ENCODE results near the gene FAM171A2.

FAM171A2 gene

GRCh38 chr17:44310609-44311376, 52.9 kb downstream of the FAM171A2 start:
- in situ Hi-C loops (cut with MboI; ENCODE audit: low sequenced_read_pairs) = no loop called here
- Histone ChIP-seq H3K36me3 (replicated peaks) (no peaks in the 10 kb centered on the region), H3K9me3 (no peaks in the 10 kb centered on the region), H3K27me3 (ENCODE audit: low read depth) (peaks cover 19% of the 10 kb centered on the region), H3K4me1 (no peaks in the 10 kb centered on the region), H3K4me3 (no peak overlapping the region)
- no peak for DNase-seq (ENCODE audit: low spot score in 2 of 2)

DNA sequence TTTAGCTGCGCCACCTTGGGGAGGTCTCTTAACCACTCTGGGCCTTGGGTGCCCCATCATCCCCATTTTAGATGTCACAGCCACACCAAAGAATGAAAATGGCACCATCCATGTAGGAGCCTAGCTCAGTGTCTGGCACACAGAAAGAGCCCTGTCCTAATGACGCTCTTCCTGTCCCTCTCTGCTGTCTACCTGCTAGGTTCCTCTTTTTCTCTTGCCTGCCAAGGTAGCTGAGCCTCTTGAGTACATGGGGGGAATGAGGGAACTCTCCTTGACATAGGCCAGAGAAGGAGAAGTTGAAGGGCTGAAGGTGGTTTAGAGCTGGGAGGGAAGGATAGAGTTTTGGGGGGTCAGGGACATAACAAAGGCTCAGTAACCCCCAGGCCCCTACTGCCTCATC, 53.5 kb downstream of the FAM171A2 start:
- DNase-seq (ENCODE audit: low spot score in 2 of 2) = no peak
- in situ Hi-C loops (cut with MboI; ENCODE audit: low sequenced_read_pairs) = no loop called here
- Histone ChIP-seq H3K4me1 (no peaks in the 10 kb centered on the region), H3K4me3 (no peak overlapping the region), H3K36me3 (replicated peaks) (no peaks in the 10 kb centered on the region), H3K27me3 (ENCODE audit: low read depth) (peaks cover 14% of the 10 kb centered on the region), H3K9me3 (no peaks in the 10 kb centered on the region)

DNA sequence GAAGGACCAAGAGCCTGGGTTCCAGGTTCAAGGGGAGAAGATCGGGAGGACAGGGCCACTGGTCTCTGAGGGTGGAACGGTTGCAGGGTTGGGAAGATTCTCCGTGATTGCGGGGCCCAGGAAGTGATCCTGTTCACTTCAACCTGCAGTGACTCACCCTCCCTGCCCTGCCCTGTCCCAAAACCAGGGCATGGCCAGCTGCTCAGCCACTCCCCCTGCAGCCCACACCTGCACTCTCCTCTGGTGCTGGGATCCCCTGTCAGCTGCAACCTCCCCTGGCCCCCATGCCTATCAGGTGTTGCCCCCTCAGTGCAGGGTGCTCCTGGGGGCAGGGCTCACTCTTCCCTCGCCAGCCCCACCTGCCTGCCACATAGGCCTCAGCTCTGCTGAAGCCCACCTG, 54.2 kb downstream of the FAM171A2 start:
- Histone ChIP-seq H3K27me3 (ENCODE audit: low read depth) (peaks cover 9% of the 10 kb centered on the region), H3K4me3 (no peak overlapping the region), H3K9me3 (no peaks in the 10 kb centered on the region), H3K36me3 (replicated peaks) (no peaks in the 10 kb centered on the region), H3K4me1 (no peaks in the 10 kb centered on the region)
- no peak for DNase-seq (ENCODE audit: low spot score in 2 of 2)
- in situ Hi-C loops (cut with MboI; ENCODE audit: low sequenced_read_pairs) = no loop called here

GRCh38 chr17:44308865-44309264, 54.8 kb downstream of the FAM171A2 start:
- Histone ChIP-seq H3K9me3 (no peaks in the 10 kb centered on the region), H3K4me3 (no peak overlapping the region), H3K36me3 (replicated peaks) (no peaks in the 10 kb centered on the region), H3K4me1 (no peaks in the 10 kb centered on the region), H3K27me3 (ENCODE audit: low read depth) (peaks cover 3% of the 10 kb centered on the region; the same call in 1 of the 2 replicates)
- in situ Hi-C loops (cut with MboI; ENCODE audit: low sequenced_read_pairs) = no loop called here
- DNase-seq (ENCODE audit: low spot score in 2 of 2) = no peak

DNA sequence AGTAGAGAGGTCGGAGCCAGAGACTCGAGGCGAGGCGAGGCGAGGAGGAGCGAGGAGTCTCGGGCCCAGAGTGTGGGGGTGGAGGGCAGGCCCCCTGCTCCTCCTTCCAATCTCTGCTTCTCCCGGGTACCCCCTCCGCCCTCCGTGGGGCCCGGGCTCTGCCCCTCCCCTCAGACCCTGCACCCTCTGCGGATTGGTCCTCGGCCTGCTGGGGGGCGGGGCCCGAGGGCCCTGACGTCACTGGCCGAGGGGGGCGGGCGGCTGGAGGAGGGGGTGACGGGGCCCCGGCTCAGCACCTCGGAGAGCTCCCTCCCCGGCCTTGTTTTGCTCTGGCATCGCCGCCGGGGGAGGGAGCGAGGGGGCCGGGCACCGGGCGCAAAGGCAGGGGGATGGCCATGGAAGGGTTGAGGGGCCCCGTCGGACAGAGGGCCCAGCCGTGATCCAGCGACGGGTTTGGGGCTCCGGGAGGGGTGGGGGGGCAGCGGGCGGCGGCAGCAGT, 55.3 kb downstream of the FAM171A2 start, which contains the start of gene RUNDC3A:
RUNDC3A (plus strand) TSS at position 282 of the 499 bp plus-strand sequence. CDS start 232 bp downstream, outside the sequence.
- H3K27me3 ChIP-seq (ENCODE audit: low read depth) = peaks cover 3% of the 10 kb centered on the region; the same call in 1 of the 2 replicates
- DNase-seq (ENCODE audit: low spot score in 2 of 2) = peak; percentile 65 to 93
- no peaks in the 10 kb centered on the region for H3K4me1 ChIP-seq
- peak within 1 kb of the TSS; percentile 25 for H3K4me3 ChIP-seq
- H3K9me3 ChIP-seq = no peaks in the 10 kb centered on the region
- no peaks in the 10 kb centered on the region for H3K36me3 ChIP-seq (replicated peaks)
- in situ Hi-C loops (cut with MboI; ENCODE audit: low sequenced_read_pairs) = no loop called here

DNA sequence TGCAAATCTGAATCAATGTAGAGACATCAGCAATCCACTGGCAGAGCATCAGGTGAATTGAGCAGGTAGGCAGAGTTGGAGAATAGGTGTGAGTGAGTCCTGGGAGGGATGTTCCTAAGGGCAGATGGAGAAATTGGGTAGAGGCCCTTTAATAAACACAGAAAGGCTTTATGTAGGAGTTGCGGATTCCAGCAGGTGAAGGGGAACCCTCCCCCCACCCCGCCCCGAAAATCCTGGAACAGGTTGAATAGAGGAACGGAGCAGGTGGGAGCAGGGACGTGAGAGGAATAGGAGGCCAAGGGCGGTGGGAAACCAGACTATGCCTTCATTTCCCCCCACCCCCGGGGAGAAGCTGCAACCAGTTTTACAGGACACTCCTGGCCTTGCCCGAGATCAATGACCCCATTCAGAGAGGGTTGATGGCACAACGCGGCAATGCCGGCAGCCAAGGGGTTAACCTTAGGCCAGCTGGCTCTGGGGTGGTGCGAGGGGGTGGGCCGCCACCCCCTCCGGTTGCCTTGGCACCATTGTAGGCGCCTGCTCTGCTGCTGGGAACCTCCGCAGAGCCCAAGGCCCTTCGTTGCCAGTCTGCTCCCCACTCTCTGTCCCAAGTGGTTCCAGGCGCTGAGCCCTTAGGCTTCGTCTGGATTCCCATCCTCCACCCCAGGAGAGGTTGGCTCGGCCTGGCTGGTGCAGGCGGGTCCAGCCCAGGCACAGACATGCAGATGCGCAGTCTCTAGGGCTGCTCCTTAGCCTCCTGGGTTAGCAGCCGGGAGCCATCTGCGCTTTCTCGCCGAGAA, 56.1 kb downstream of the FAM171A2 start:
- Histone ChIP-seq H3K36me3 (replicated peaks) (no peaks in the 10 kb centered on the region), H3K27me3 (ENCODE audit: low read depth) (peaks cover 3% of the 10 kb centered on the region; the same call in 1 of the 2 replicates), H3K4me3 (no peak overlapping the region), H3K9me3 (no peaks in the 10 kb centered on the region), H3K4me1 (no peaks in the 10 kb centered on the region)
- DNase-seq (ENCODE audit: low spot score in 2 of 2) = peak; percentile 12 to 57
- in situ Hi-C loops (cut with MboI; ENCODE audit: low sequenced_read_pairs) = no loop called here

DNA sequence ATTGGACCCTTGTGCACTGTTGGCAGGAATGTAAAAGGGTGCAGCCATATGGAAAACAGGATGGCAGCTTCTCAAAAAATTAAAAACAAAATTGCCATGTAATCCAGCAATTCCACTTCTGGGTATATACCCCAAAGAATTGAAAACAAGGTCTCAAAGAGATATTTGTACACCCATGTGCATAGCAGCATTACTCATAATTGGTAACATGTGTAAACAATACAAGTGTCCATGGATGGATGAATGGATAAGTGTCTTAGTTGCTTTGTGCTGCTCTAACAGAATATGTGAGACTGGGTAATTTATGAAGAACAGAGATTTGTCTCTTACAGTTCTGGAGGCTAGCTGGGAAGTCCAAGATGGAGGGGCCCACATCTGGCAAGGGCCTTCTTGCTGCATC, 59.0 kb downstream of the FAM171A2 start:
- no peaks in the 10 kb centered on the region for H3K9me3 ChIP-seq
- in situ Hi-C loops (cut with MboI; ENCODE audit: low sequenced_read_pairs) = no loop called here
- H3K27me3 ChIP-seq (ENCODE audit: low read depth) = peaks cover 3% of the 10 kb centered on the region; the same call in 1 of the 2 replicates
- H3K4me1 ChIP-seq = no peaks in the 10 kb centered on the region
- no peaks in the 10 kb centered on the region for H3K36me3 ChIP-seq (replicated peaks)
- H3K4me3 ChIP-seq = no peak overlapping the region
- DNase-seq (ENCODE audit: low spot score in 2 of 2) = no peak

Data from HAP-1 (cell line).